Vagina (tissue), 2 donors: ENCODE measurements around the gene KIF1A. TPM values are rescaled to one million over a fixed set of nuclear protein-coding genes. Genes with fewer than 3 reads are reported as not detected.

Experiments
- DNase-seq, 2 donors: peaks; one replicate each; pipeline ENCODE4 v3.0.0-alpha.2; 2017; ENCODE audit errors: extremely low spot score in 2 of 2
- H3K27ac ChIP-seq: fragments of 200-600 bp; sonication (generic); one replicate; pipeline ENCODE4 v1.5.1; 2019
- H3K27me3 ChIP-seq: fragments of 200-600 bp; sonication (generic); one replicate; pipeline ENCODE4 v1.5.1; 2019
- H3K36me3 ChIP-seq, 2 donors: fragments of 200-600 bp; sonication (generic); one replicate each; pipeline ENCODE4 v1.5.1; 2017 to 2019
- H3K4me1 ChIP-seq: fragments of 200-600 bp; sonication (generic); one replicate; pipeline ENCODE4 v1.5.1; 2019
- H3K4me3 ChIP-seq, 2 donors: fragments of 200-600 bp; sonication (generic); 1 replicate in 1 of 2; 2 replicates in 1 of 2; pipeline ENCODE4 v1.5.1; 2016 to 2019
- H3K9me3 ChIP-seq: fragments of 200-600 bp; sonication (generic); one replicate; pipeline ENCODE4 v1.5.1; 2019
- CTCF ChIP-seq, 3 experiments: fragments of 450-650 bp in 2 of 3; fragments of 200-600 bp in 1 of 3; sonication (generic) in 1 of 3; IDR thresholded peaks; one replicate each; pipeline ENCODE4 v1.5.1; 2017 to 2019; ENCODE audit warnings: antibody characterized with exemption in 3 of 3, mild to moderate bottlenecking in 2 of 3, moderate library complexity in 2 of 3
- POLR2A ChIP-seq, 2 donors: fragments of 450-650 bp; IDR thresholded peaks; one replicate each; pipeline ENCODE4 v1.6.1; 2017; ENCODE audit warnings: antibody characterized with exemption in 2 of 2, mild to moderate bottlenecking in 2 of 2, moderate library complexity in 2 of 2
- POLR2AphosphoS5 ChIP-seq, 2 donors: sonication (generic); formaldehyde crosslinking; IDR thresholded peaks; one replicate each; pipeline ENCODE4 v1.9.0; 2017; ENCODE audit warnings: antibody characterized with exemption in 2 of 2, mild to moderate bottlenecking in 2 of 2, low read depth in 1 of 2; ENCODE audit not compliant: insufficient read depth in 1 of 2
- intact Hi-C: fragments of 100-400 bp; cut with DNase I; formaldehyde crosslinking; loops from one replicate; pipeline ENCODE4 v1.15.1; 2023
- total RNA-seq: library from RNA; depleted of rRNA; stranded (reverse); fragments of >200 nt; gene quantifications from one replicate; pipeline ENCODE4 v1.2.3, GENCODE V29; 2016

Gene KIF1A
- total RNA-seq, 1 donor from 2014 or later: 6.1 TPM

- intact Hi-C loops: no loop called here
- H3K27ac ChIP-seq: no peak overlapping the region
- no peaks in the 10 kb centered on the region for H3K9me3 ChIP-seq
- TF ChIP-seq POLR2AphosphoS5 (IDR thresholded peaks at IDR 0.05; ENCODE audit: insufficient read depth in 1 of 2, low read depth in 1 of 2) (no peak), CTCF (IDR thresholded peaks at IDR 0.05) (no peak), POLR2A (IDR thresholded peaks at IDR 0.05) (no peak)
- H3K4me1 ChIP-seq: peaks cover 16% of the 10 kb centered on the region
- H3K4me3 ChIP-seq: no peak overlapping the region
- no peak for DNase-seq
- no peaks in the 10 kb centered on the region for H3K27me3 ChIP-seq
- no peaks in the 10 kb centered on the region for H3K36me3 ChIP-seq
Measured at GRCh38 chr2:240834377-240834975, 14.5 kb upstream of the KIF1A start.

- DNase-seq: no peak
- H3K27me3 ChIP-seq: no peaks in the 10 kb centered on the region
- no peaks in the 10 kb centered on the region for H3K9me3 ChIP-seq
- peaks cover 16% of the 10 kb centered on the region for H3K4me1 ChIP-seq
- TF ChIP-seq CTCF (IDR thresholded peaks at IDR 0.05): no peak
- TF ChIP-seq POLR2A (IDR thresholded peaks at IDR 0.05): no peak
- TF ChIP-seq POLR2AphosphoS5 (IDR thresholded peaks at IDR 0.05; ENCODE audit: insufficient read depth in 1 of 2, low read depth in 1 of 2): no peak
- H3K27ac ChIP-seq: no peak overlapping the region
- no peak overlapping the region for H3K4me3 ChIP-seq
- H3K36me3 ChIP-seq: no peaks in the 10 kb centered on the region
- intact Hi-C loops: no loop called here
Measured at GRCh38 chr2:240833724-240834285, 13.8 kb upstream of the KIF1A start.

GRCh38 chr2:240832921-240833494 is 13.0 kb upstream of the KIF1A start:
- Histone ChIP-seq H3K4me1 (peaks cover 16% of the 10 kb centered on the region), H3K36me3 (no peaks in the 10 kb centered on the region), H3K27ac (no peak overlapping the region), H3K4me3 (no peak overlapping the region), H3K9me3 (no peaks in the 10 kb centered on the region), H3K27me3 (no peaks in the 10 kb centered on the region)
- DNase-seq: no peak
- TF ChIP-seq POLR2A (IDR thresholded peaks at IDR 0.05): no peak
- TF ChIP-seq CTCF (IDR thresholded peaks at IDR 0.05): no peak
- no peak for TF ChIP-seq POLR2AphosphoS5 (IDR thresholded peaks at IDR 0.05; ENCODE audit: insufficient read depth in 1 of 2, low read depth in 1 of 2)
- intact Hi-C loops: no loop called here

- TF ChIP-seq POLR2AphosphoS5 (IDR thresholded peaks at IDR 0.05; ENCODE audit: insufficient read depth in 1 of 2, low read depth in 1 of 2) (peak in 1 of 2 donors; percentile 24), POLR2A (IDR thresholded peaks at IDR 0.05) (no peak)
- Histone ChIP-seq H3K27me3 (no peaks in the 10 kb centered on the region), H3K4me1 (peaks cover 16% of the 10 kb centered on the region), H3K36me3 (no peaks in the 10 kb centered on the region), H3K4me3 (peak overlapping the region; percentile 15 to 31), H3K27ac (no peak overlapping the region), H3K9me3 (no peaks in the 10 kb centered on the region)
- intact Hi-C loops: no loop called here
- no peak for DNase-seq
Measured at GRCh38 chr2:240832205-240832727, 12.2 kb upstream of the KIF1A start.

GRCh38 chr2:240831594-240832204 is 11.7 kb upstream of the KIF1A start:
- DNase-seq: no peak
- H3K4me1 ChIP-seq: peaks cover 12% of the 10 kb centered on the region
- H3K27me3 ChIP-seq: no peaks in the 10 kb centered on the region
- intact Hi-C loops: no loop called here
- H3K9me3 ChIP-seq: no peaks in the 10 kb centered on the region
- peak overlapping the region; percentile 15 to 31 for H3K4me3 ChIP-seq
- TF ChIP-seq POLR2AphosphoS5 (IDR thresholded peaks at IDR 0.05; ENCODE audit: insufficient read depth in 1 of 2, low read depth in 1 of 2) (no peak), CTCF (IDR thresholded peaks at IDR 0.05) (no peak), POLR2A (IDR thresholded peaks at IDR 0.05) (no peak)
- no peaks in the 10 kb centered on the region for H3K36me3 ChIP-seq
- no peak overlapping the region for H3K27ac ChIP-seq
